ENCODE measurements around the gene QTRT2. TPM values are rescaled to one million over a fixed set of nuclear protein-coding genes. Genes with fewer than 3 reads are reported as not detected.

QTRT2 gene
- total RNA-seq, 1 experiment from 2014 or later, result 51.6 TPM

DNA sequence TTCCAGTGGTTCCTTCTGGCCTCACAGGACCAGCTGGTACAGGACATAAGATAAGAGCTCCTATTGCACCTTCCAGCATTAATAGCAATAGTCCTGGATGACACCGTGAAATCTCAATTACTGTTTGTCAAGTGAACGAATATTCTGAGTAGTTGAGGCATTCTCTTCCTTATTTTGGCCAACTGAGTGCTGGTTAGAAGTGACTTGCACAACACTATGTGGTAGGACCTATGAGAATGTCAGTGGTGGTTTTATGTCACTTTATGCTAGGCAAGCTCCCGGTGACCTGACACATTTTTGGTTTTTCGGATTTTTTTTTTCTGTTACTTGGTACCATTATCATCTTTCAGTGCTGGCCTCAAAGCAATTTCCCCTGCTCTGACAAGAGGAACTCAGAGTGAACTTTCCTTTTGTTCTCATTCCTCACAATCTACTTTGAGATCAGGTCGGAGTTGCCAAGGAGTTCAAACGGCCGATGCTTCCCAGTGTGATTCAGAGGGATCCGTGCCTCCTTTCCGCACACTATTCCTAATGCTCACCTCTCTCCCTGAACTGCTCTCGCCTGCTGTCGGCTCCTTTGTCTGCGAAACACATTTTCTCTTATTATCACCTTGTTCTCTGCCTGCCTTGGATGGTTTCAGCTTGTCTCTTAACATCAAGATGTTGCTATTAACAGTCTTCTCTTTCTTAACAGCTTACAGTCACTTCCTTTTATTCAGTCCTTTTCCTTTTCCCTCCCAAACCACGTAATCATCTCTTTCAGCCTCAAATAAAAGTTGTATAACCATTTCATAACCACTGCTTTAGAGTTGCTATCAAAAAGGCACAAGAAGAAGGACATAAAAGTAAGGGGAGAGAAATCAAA, 35.8 kb downstream of the QTRT2 start:
- H3K4me3 ChIP-seq (ENCODE audit: low read depth in 2 of 2, low read length in 2 of 2), result no peak overlapping the region
- no peaks in the 10 kb centered on the region for H3K4me1 ChIP-seq (ENCODE audit: control insufficient read depth, insufficient read depth, low read length)
- H3K9me3 ChIP-seq (ENCODE audit: control insufficient read depth, insufficient read depth, low read depth, low read length), result no peaks in the 10 kb centered on the region
- DNase-seq (ENCODE audit: low read depth, low spot score), result no peak
- TF ChIP-seq, protein P1, sequence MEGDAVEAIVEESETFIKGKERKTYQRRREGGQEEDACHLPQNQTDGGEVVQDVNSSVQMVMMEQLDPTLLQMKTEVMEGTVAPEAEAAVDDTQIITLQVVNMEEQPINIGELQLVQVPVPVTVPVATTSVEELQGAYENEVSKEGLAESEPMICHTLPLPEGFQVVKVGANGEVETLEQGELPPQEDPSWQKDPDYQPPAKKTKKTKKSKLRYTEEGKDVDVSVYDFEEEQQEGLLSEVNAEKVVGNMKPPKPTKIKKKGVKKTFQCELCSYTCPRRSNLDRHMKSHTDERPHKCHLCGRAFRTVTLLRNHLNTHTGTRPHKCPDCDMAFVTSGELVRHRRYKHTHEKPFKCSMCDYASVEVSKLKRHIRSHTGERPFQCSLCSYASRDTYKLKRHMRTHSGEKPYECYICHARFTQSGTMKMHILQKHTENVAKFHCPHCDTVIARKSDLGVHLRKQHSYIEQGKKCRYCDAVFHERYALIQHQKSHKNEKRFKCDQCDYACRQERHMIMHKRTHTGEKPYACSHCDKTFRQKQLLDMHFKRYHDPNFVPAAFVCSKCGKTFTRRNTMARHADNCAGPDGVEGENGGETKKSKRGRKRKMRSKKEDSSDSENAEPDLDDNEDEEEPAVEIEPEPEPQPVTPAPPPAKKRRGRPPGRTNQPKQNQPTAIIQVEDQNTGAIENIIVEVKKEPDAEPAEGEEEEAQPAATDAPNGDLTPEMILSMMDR (IDR thresholded peaks at IDR 0.05), result no peak
- H3K27me3 ChIP-seq (ENCODE audit: control insufficient read depth, insufficient read depth, low read length), result no peaks in the 10 kb centered on the region
- no peak overlapping the region for H3K27ac ChIP-seq (ENCODE audit: low read length)
- no peaks in the 10 kb centered on the region; the same call in 1 of the 2 replicates for H3K36me3 ChIP-seq (ENCODE audit: control insufficient read depth, insufficient read depth, low read length)
- intact Hi-C loops (cut with micrococcal nuclease; ENCODE audit: unreplicated experiment), result no loop called here
- BruUV-seq (replicated peaks), result no TSS peak
- ATAC-seq, result 0 out of 2 replicates have a peak, but pooled peaks have one; percentile 18
- in situ Hi-C loops (cut with HindIII; ENCODE audit: low pct_unique_long_range_greater_than_20kb, low sequenced_read_pairs), result no loop called here
- POLR2A ChIA-PET, result no interaction called here
- CTCF ChIA-PET, result no interaction called here

DNA sequence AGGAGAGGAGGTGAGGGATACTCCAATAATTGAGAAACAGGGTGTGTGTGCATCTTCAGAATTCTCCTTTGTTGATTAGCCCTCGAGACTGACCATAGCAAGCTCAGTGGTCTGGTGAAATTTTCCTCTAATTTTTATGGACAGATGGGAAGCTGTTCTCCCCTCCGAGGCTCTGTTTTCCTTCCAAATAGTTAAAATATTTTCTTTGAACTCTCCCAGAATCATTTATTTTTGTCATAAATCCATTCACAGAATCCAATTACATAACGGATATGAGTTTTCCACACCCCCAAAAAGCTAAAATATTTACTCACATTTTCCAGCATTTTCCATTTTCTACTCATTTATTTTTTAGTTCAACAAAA, 36.5 kb downstream of the QTRT2 start:
- BruUV-seq (replicated peaks), result no TSS peak
- H3K9me3 ChIP-seq (ENCODE audit: control insufficient read depth, insufficient read depth, low read depth, low read length), result no peaks in the 10 kb centered on the region
- H3K4me3 ChIP-seq (ENCODE audit: low read depth in 2 of 2, low read length in 2 of 2), result no peak overlapping the region
- no peaks in the 10 kb centered on the region; the same call in 1 of the 2 replicates for H3K36me3 ChIP-seq (ENCODE audit: control insufficient read depth, insufficient read depth, low read length)
- in situ Hi-C loops (cut with HindIII; ENCODE audit: low pct_unique_long_range_greater_than_20kb, low sequenced_read_pairs) (no loop called here), intact Hi-C loops (cut with micrococcal nuclease; ENCODE audit: unreplicated experiment) (no loop called here)
- no peak overlapping the region for H3K27ac ChIP-seq (ENCODE audit: low read length)
- no peaks in the 10 kb centered on the region for H3K27me3 ChIP-seq (ENCODE audit: control insufficient read depth, insufficient read depth, low read length)
- H3K4me1 ChIP-seq (ENCODE audit: control insufficient read depth, insufficient read depth, low read length), result no peaks in the 10 kb centered on the region
- ChIA-PET CTCF (no interaction called here), POLR2A (no interaction called here)
- TF ChIP-seq SIN3A (IDR thresholded peaks at IDR 0.05; ENCODE audit: borderline replicate concordance, insufficient read depth, low read depth, low read length) (no peak), TCF7L2 (IDR thresholded peaks at IDR 0.05; ENCODE audit: low read depth, low read length) (no peak), POLR2AphosphoS5 (IDR thresholded peaks at IDR 0.05; ENCODE audit: low read depth, low read length) (no peak)
- TF ChIP-seq, protein P1 (IDR thresholded peaks at IDR 0.05), result no peak
- TF ChIP-seq, protein P2, sequence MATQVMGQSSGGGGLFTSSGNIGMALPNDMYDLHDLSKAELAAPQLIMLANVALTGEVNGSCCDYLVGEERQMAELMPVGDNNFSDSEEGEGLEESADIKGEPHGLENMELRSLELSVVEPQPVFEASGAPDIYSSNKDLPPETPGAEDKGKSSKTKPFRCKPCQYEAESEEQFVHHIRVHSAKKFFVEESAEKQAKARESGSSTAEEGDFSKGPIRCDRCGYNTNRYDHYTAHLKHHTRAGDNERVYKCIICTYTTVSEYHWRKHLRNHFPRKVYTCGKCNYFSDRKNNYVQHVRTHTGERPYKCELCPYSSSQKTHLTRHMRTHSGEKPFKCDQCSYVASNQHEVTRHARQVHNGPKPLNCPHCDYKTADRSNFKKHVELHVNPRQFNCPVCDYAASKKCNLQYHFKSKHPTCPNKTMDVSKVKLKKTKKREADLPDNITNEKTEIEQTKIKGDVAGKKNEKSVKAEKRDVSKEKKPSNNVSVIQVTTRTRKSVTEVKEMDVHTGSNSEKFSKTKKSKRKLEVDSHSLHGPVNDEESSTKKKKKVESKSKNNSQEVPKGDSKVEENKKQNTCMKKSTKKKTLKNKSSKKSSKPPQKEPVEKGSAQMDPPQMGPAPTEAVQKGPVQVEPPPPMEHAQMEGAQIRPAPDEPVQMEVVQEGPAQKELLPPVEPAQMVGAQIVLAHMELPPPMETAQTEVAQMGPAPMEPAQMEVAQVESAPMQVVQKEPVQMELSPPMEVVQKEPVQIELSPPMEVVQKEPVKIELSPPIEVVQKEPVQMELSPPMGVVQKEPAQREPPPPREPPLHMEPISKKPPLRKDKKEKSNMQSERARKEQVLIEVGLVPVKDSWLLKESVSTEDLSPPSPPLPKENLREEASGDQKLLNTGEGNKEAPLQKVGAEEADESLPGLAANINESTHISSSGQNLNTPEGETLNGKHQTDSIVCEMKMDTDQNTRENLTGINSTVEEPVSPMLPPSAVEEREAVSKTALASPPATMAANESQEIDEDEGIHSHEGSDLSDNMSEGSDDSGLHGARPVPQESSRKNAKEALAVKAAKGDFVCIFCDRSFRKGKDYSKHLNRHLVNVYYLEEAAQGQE (IDR thresholded peaks at IDR 0.05; ENCODE audit: insufficient read depth in 1 of 2, low read depth in 2 of 2, low read length in 1 of 2), result no peak
- DNase-seq (ENCODE audit: low read depth, low spot score), result no peak
- ATAC-seq, result no peak

Measured in Panc1 (cell line).